ENCODE measurements around the gene MAGED4B. TPM values are rescaled to one million over a fixed set of nuclear protein-coding genes. Genes with fewer than 3 reads are reported as not detected.

The MAGED4B gene
- 44.5 and 53.1 TPM in 2 replicates for total RNA-seq

DNA sequence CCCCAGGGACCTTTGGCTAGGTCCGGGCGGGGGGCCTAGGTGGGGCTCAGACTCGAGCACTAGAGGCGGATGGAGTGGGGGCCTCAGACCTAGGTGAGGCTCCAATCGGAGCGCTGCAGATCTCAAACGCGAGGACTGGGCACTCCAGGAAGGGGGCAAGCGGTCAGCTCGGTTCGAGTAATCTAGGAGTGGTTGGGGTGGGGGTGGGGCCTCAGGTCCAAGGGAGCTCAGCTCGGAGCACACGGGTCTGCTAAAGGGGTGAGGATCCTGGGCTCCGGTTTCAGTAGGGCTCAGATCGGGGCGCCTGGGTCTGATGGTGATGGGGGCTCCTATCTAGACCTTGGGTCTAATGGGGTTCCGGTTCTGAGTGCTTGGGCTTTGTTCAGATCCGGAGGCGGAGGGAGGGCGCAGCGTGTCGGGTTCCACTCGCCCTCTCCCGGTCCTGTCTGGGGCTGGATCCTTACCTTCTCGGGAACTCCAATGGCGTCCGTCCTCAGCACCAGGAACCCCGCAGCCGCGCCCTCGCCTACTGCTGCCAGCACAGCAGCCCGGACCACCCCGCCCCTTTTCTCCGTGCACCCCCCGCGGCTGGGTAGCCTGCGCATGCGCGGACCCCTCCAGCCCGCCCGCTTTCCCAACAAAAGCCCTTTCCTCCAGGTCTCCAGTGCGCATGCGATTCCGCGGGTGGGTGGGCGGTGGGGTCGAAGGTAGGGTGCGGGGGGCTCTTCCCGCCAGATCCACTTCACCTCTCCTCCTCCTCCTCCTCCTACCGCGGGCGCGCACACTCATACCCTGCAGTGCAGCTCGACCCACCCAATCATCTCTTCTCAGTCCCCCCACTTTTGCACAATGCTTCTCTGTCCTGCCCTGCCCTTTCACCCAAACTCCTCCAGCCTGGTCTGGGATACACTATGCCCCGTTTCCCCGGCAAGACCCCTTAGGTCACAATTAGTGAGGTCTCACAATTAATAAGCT, at the start of gene MAGED4B:
Gene MAGED4B, minus strand, starts transcription at position 518 of the 975 bp plus-strand sequence. CDS start 1,011 bp downstream, outside the sequence.

Other genes starting within 250 kb of the MAGED4B start
- 206 and 210 TPM in 2 replicates for gene MAGED1, start 175.6 kb downstream of the MAGED4B start, total RNA-seq
- 34.0 and 38.5 TPM in 2 replicates for gene MAGED4, start 115.7 kb upstream of the MAGED4B start, total RNA-seq

Data from smooth muscle cell of trachea (primary cell).